Measurements from ENCODE around the gene B4GALT7. TPM values are rescaled to one million over a fixed set of nuclear protein-coding genes. Genes with fewer than 3 reads are reported as not detected.

Gene B4GALT7
- total RNA-seq, 1 experiment from 2014 or later, result 21.7 TPM

- H3K36me3 Mint-ChIP-seq, result peaks cover 12% of the 10 kb centered on the region
- ChIA-PET CTCF (no interaction called here), POLR2A (no interaction called here)
- TF ChIP-seq JAZF1 (CRISPR knock-in tag; IDR thresholded peaks at IDR 0.05), result no peak
- no peak for TF ChIP-seq E2F1 (CRISPR knock-in tag; IDR thresholded peaks at IDR 0.05)
- TF ChIP-seq AFF4 (CRISPR knock-in tag; IDR thresholded peaks at IDR 0.05; ENCODE audit: borderline replicate concordance), result no peak
- no peak for TF ChIP-seq ZNF138 (CRISPR knock-in tag; conservative IDR thresholded peaks at IDR 0.05)
- no peak for TF ChIP-seq ELF4 (CRISPR knock-in tag; IDR thresholded peaks at IDR 0.05; ENCODE audit: low read depth)
- no peak for TF ChIP-seq ATF3 (CRISPR knock-in tag; conservative IDR thresholded peaks at IDR 0.05)
- no peak overlapping the region for H3K4me3 Mint-ChIP-seq
- H3K27ac Mint-ChIP-seq, result no peak overlapping the region
- DNase-seq (ENCODE audit: low spot score) (no peak), ATAC-seq (no peak)
- H3K9me3 Mint-ChIP-seq, result peaks cover 24% of the 10 kb centered on the region
- H3K27me3 Mint-ChIP-seq (ENCODE audit: low read depth), result peaks cover 43% of the 10 kb centered on the region
- H3K4me1 Mint-ChIP-seq, result peaks cover 2% of the 10 kb centered on the region; the same call in 1 of the 2 replicates
Measured at GRCh38 chr5:177565046-177565445, 34.9 kb upstream of the B4GALT7 start.

GRCh38 chr5:177568326-177568725 is 31.6 kb upstream of the B4GALT7 start:
- Mint-ChIP-seq H3K36me3 (no peaks in the 10 kb centered on the region), H3K27me3 (ENCODE audit: low read depth) (peaks cover 37% of the 10 kb centered on the region), H3K27ac (no peak overlapping the region), H3K4me1 (peaks cover 2% of the 10 kb centered on the region; the same call in 1 of the 2 replicates), H3K9me3 (peaks cover 4% of the 10 kb centered on the region; the same call in 1 of the 2 replicates), H3K4me3 (no peak overlapping the region)
- CTCF ChIA-PET, result no interaction called here
- TF ChIP-seq ELF4 (CRISPR knock-in tag; IDR thresholded peaks at IDR 0.05; ENCODE audit: low read depth) (no peak), JUN (CRISPR knock-in tag; IDR thresholded peaks at IDR 0.05) (no peak), CREM (CRISPR knock-in tag; IDR thresholded peaks at IDR 0.05) (no peak), NFE2L1 (CRISPR knock-in tag; IDR thresholded peaks at IDR 0.05) (no peak), ZNF396 (CRISPR knock-in tag; IDR thresholded peaks at IDR 0.05; ENCODE audit: borderline replicate concordance) (no peak), SMAD3 (CRISPR knock-in tag; IDR thresholded peaks at IDR 0.05; ENCODE audit: borderline replicate concordance) (no peak), CTCF (IDR thresholded peaks at IDR 0.05) (no peak), CREB1 (CRISPR knock-in tag; IDR thresholded peaks at IDR 0.05) (no peak), ATF3 (CRISPR knock-in tag; conservative IDR thresholded peaks at IDR 0.05) (no peak), IRF2 (CRISPR knock-in tag; IDR thresholded peaks at IDR 0.05; ENCODE audit: borderline replicate concordance, low read depth) (no peak), ZNF232 (CRISPR knock-in tag; IDR thresholded peaks at IDR 0.05) (no peak), TCF7 (CRISPR knock-in tag; IDR thresholded peaks at IDR 0.05; ENCODE audit: low read depth) (no peak), RELA (CRISPR knock-in tag; IDR thresholded peaks at IDR 0.05; ENCODE audit: borderline replicate concordance) (no peak), ZNF671 (CRISPR knock-in tag; IDR thresholded peaks at IDR 0.05) (no peak), KAT7 (CRISPR knock-in tag; IDR thresholded peaks at IDR 0.05; ENCODE audit: borderline replicate concordance) (no peak), MLX (CRISPR knock-in tag; IDR thresholded peaks at IDR 0.05) (no peak), MAX (CRISPR knock-in tag; IDR thresholded peaks at IDR 0.05) (no peak), PRDM15 (CRISPR knock-in tag; IDR thresholded peaks at IDR 0.05) (no peak)
- POLR2A ChIA-PET, result no interaction called here
- DNase-seq (ENCODE audit: low spot score) (no peak), ATAC-seq (peak; percentile 46; the same call in 1 of the 2 replicates)
